Measurements from ENCODE around the gene ERI2.

DNA sequence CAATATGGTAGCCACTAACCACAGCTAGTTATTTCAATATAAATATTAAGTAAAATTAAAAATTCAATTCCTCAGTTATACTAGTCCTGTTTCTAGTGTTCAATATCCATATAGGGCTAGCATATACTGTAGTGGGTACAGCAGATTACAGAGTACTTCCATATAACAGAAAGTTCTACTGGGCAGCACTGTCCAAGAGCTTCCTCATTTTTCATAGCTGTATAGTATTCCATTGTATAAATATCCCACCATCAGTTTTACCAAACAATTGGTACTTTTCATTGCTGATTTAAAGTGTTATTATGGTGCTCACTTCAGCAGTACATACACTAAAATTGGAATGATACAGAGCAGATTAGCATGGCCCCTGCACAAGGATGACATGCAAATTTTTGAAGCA lies 22.1 kb downstream of the ERI2 start:
- no peak for TF ChIP-seq POLR2A (IDR thresholded peaks at IDR 0.05)
- TF ChIP-seq, protein P1, sequence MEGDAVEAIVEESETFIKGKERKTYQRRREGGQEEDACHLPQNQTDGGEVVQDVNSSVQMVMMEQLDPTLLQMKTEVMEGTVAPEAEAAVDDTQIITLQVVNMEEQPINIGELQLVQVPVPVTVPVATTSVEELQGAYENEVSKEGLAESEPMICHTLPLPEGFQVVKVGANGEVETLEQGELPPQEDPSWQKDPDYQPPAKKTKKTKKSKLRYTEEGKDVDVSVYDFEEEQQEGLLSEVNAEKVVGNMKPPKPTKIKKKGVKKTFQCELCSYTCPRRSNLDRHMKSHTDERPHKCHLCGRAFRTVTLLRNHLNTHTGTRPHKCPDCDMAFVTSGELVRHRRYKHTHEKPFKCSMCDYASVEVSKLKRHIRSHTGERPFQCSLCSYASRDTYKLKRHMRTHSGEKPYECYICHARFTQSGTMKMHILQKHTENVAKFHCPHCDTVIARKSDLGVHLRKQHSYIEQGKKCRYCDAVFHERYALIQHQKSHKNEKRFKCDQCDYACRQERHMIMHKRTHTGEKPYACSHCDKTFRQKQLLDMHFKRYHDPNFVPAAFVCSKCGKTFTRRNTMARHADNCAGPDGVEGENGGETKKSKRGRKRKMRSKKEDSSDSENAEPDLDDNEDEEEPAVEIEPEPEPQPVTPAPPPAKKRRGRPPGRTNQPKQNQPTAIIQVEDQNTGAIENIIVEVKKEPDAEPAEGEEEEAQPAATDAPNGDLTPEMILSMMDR (IDR thresholded peaks at IDR 0.05) = no peak
- TF ChIP-seq POLR2AphosphoS5 (IDR thresholded peaks at IDR 0.05) = no peak
- TF ChIP-seq EP300 (IDR thresholded peaks at IDR 0.05) = no peak
